GM18502 (cell line): ENCODE results near the gene RASAL2.
A peak's percentile ranks its signal among the peaks of the same experiment; 100 is the strongest.

Experiments used
- ATAC-seq: cut with Tn5 transposase; IDR thresholded peaks from one replicate; pipeline ENCODE4 v1.9.1; 2021; ENCODE audit warnings: mild to moderate bottlenecking; ENCODE audit not compliant: unreplicated experiment, poor library complexity

RASAL2 gene

DNA sequence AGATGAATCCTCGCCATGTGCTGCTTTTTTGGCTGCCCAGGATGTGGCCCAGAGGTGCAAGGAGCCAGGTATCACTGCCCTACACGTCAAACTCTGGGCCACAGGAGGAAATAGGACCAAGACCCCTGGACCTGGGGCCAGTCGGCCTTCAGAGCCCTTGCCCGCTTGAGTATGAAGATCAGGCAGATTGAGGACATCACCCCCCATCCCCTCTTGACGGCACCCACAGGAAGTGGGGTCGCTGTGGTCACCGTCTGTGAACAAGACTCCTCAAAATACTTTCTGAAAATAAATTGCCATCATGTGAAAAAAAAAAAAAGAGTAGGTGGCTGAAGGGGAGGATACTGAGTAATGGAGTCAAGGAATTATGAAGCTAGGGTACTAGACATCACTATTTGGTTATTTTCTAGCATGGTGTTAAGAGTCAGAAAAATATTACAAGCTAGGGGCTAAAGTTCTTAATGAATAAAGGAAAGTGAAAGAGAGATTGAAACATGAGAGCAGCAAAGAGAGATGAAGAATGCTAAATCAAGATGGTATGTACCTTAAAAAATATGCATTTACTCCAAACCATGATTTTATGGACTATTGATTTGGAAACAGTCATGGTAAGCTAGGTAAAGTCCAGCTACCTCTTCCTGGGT is 318.0 kb downstream of the RASAL2 start:
- ATAC-seq = peak; percentile 77

DNA sequence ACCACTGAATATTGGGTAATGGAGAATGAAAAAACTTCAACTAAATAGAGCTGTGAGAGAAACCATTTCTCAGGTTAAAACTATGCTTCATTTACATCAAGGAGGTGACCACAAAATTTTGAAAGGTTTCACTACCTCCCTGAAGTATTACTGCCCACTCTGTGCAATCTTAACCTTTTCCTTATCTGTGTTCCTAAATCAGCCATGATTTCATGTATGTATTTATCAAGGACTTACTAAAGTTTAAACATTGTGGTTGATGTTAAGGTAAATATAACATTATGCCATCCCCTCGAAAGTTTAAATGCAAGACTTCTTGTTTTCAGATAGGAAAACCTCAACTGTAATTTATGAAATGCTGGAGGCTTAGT is 318.5 kb downstream of the RASAL2 start:
- ATAC-seq = peak; percentile 94

DNA sequence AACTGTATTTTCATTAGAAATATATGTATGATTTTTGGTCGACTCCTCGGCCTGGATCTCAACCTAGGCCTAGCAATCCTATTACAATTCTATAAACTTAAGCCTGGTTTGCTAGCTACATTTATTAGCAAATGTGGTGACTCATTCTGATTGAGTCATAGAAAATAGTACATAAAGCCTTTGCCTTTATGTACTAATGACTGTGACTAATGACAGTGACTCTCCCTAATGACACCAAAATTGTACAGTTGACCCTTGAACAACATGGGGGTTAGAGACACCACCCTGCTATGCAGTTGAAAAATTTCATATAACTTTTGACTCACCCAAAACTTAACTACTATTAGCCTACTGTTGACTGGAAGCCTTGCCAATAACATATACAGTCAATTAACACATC is 324.0 kb downstream of the RASAL2 start:
- ATAC-seq = no peak

DNA sequence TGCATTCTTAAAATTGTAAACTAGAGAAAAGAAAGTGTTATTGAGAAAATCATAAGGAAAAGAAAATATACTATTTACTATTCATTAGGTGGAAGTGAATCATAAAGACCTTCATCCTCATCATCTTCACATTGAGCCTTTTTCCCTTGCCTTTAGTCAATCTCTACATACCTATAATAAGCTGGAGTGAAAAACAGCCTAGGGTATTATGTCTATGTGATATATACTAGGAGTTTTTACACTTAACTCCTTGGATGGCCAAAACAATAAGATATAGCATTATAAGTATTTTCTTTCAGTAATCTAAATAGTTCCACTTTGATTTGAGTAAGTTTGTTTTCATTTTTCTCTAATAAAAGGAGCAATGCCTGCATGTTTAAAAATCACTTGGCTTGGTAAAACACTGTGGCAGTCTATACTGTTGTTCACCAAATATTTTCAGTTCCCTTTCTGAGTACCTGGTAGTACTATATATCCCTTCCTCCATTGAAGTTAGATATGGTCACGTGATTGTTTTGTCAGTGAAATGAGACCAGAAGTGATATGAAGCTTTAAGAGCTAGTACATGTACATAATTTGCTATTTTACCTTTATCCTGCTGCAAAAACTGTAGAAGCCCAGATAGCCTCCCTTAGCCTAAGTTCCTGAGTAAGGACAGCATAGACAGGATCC is 324.5 kb downstream of the RASAL2 start:
- peak; percentile 92 for ATAC-seq

DNA sequence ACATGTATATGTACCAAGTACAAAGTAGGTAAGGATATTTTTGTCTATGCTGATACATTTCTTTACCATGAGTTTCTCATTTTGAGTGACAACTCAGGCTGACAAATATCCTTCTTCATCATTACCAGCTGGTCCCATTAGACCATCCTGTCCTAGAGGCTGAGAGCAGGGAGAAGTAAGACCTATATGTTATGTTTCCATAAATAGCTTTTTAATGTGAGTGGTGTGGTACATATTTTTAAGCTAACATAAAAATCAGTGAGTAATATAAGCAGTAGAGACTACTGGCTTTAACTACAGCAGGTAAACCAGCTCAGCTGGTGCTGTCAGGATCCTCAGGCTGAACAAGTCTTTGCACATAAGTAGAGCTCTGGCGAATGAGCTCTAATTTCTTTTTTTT is 340.5 kb downstream of the RASAL2 start:
- no peak for ATAC-seq

DNA sequence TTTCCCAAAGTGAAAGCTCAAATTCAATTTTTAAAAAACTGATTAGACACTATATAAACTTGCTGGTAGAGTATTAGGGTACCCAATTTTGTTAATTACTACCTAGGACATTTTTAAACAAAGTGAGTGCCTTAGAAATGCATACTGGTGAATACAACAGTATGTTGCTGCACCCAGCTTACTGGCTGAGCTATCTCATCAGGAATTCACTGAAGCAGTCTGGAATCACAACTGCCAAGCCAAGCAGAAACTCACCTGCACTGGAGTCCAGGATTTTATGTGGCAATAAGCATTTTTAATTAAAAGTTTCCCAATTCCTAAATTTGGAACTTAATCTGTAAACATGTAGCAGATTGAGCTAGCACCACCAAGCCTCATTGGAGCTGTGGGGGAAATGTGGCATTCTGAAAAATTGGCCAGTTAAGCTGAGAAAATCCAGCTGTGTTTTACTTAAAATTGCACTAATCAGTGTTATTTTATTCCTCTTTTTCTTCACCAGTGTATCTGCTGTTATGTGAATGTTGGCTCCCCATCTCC is 341.1 kb downstream of the RASAL2 start:
- no peak for ATAC-seq

DNA sequence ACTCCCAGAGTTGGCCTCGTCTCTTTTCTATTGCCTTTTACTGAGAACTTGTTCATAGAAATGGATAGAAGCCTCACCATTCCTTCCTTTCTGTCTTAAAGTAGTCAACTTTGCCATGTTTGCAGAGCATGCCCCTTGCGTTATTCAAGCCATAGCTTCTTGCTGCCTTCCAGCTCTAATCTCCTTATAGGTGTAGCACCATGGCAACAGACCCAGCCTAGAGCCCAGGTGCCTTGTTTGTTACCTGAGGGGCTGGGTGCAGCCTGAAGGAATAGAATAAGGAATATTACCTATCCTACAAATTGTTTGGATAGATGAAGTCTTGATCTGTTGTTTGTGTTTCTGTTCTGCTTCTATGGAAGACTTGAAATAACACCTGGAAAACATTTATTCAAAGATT is 343.0 kb downstream of the RASAL2 start:
- ATAC-seq = no peak

DNA sequence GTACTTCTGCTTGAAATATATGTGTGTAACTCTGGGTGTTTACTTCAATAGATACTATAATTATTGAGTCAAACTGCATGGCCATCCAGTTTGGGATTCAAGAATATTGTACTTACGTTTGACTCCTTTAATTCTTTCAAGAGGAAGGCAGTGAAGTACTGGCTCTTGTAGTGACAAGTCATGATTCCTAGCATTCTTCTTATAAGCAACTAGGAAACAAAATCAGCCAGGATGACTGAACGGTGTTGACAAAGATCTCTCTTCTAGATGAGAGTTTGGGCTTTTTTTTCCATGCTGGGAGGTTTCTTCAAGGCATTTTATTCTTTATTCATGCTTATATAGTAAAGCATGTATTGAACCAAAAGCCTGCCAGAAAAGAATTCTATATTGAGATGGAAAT is 344.5 kb downstream of the RASAL2 start:
- ATAC-seq = no peak

DNA sequence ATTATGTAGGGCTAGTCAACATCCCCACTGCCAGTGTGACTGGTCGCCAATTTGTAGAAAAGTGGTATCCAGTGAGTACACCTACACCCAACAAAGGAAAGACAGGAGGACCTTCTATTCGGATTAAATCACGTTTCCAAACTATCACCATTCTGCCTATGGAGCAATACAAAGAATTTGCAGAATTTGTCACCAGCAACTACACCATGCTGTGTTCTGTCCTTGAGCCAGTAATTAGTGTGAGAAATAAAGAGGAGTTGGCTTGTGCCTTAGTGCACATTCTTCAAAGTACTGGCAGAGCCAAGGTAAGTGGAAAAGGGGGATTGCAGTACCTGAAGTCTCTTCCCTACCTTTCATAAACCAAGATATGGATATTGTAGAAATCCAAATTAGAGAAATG is 349.0 kb downstream of the RASAL2 start:
- no peak for ATAC-seq

DNA sequence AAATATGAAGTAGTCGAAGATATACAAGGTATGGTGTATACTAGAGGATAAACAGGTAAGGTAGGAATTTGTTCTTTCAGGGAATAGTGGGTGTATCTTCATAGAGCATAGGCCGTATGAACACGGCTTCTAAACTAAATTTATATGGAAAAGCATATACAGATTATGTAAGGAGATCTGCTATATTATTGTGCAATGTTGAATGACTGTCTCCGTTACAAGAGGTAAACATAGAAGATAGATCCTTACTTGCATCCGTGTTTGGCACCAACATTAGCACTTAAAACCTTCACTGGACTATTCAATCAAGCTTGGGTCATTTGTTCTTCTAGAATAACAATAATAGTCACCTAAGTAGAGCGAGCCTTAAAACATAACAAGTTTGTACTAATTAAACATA is 357.0 kb downstream of the RASAL2 start:
- ATAC-seq = no peak

DNA sequence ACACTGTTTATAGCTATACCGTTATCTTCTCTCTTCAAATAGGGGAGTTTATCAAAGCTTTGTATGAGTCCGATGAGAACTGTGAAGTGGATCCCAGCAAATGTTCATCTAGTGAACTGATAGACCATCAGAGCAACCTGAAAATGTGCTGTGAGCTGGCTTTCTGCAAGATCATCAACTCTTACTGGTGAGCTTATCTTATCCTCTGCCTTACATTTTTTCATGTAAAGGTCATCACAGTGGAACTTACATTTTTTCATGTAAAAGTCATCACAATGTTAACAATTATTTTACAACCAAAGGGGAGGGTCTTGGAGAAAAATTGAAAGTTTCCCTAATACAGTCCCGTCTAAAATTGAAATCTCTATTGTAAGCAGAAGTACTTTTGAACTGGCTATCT is 357.6 kb downstream of the RASAL2 start:
- ATAC-seq = no peak

DNA sequence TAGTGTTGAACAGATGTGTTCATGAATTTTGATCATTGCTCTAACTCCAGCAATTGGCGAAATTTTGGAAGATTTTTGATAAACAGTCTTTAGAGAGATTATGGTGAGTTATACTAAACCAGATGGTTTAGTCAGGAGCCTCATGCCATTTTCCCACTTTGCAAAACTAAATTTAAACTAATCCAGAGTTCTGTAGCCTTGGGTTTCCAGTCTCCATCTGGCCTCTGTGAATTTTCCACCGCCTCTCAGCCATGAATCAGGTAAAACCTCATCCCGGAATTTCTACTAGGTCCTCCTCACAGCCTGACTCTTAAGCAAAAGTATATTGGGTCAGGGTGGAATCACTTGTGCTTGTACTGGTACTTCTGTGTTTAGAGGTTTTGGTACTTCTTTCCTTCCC is 358.1 kb downstream of the RASAL2 start:
- ATAC-seq = no peak

DNA sequence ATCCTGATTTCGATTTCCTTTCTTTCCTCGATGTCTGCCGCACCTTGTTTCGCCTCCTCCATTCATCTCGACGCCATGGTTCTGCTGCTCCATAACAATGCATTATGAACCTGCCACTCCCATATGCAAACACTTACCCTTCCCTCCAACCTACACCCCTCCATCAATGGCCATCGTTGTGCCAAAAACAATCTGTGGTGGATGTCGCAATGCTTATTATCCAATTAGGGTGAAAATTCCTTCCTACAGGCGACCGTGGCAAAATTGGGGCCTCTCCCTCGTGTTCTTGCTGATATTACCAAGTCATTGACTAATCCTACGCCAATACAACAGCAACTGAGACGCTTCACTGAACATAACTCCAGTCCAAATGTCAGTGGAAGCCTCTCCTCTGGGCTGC is 362.6 kb downstream of the RASAL2 start:
- no peak for ATAC-seq

DNA sequence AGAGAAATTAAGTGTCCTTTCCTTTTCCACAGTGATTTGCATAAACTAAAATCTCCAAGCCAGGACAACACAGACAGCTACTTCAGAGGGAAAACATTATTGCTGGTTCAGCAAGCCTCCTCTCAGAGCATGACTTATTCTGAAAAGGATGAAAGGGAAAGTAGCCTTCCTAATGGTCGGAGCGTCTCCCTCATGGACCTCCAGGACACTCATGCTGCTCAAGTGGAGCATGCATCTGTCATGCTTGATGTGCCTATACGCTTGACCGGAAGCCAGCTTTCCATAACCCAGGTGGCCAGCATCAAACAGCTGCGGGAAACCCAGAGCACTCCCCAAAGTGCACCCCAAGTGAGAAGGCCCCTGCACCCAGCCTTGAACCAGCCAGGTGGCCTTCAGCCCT is 363.7 kb downstream of the RASAL2 start:
- no peak for ATAC-seq

DNA sequence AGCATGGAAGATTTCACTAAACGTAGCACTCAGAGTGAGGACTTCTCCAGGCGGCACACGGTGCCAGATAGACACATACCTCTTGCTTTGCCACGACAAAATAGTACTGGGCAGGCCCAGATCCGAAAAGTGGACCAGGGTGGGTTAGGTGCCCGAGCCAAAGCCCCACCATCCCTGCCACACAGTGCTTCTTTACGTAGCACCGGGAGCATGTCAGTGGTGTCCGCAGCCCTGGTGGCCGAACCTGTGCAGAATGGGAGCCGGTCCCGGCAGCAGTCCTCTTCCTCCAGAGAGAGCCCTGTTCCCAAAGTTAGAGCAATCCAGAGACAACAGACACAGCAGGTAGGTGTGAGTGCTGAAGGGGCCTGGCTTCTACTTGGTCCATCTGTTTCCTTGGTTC is 364.3 kb downstream of the RASAL2 start:
- no peak for ATAC-seq

DNA sequence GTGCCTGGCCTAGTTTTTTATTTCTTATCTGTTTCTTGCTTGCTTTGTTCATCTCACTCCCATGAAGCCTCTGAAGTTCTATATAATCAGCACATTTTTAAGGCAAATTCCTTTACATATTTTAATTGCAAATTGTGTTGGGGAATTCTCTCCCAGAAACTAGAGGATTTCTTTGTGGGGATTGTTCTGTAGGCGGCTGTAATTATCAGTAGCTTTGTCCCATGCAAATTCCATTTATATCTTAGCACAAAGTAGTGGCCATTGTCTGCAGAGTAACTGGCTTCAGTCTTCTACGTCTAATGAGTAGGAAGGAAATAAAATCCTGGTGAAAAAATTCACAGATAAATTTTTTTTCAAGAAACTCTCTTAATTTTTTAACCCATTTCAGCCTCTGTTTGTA is 367.2 kb downstream of the RASAL2 start:
- no peak for ATAC-seq

DNA sequence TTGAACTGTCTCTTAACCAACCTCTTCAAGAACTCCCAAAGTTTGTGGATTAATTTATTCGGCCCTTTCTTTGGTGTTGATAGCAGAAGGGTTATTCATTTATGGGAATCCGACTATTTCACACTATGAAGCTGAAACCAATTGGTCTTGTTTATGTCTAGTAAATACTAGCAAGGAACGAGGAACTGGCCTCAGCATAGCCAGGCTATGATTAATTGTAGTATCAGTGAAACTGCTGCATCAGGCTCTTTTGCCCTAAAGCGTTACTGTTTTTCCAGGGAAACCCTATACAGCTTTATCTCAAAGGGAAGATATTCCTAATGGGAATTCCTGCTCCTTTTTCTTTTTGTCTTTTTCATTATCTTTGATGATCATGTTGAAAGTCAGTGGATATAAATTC is 367.8 kb downstream of the RASAL2 start:
- no peak for ATAC-seq

DNA sequence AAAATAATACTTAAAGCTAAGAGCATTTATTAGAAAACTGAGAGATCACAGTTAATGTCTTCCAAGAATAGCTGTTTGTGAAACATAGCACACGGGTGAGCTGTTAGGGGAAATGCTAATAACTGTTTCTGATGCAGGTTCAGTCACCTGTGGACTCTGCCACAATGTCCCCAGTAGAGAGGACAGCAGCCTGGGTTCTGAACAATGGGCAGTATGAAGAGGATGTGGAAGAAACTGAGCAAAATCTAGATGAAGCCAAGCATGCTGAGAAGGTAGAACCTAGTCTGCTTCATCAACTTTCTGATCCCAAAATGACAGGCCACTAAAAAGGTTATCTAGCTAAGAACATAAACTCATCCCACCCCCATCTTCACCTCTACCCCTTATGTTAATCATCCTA is 370.2 kb downstream of the RASAL2 start:
- ATAC-seq = no peak

DNA sequence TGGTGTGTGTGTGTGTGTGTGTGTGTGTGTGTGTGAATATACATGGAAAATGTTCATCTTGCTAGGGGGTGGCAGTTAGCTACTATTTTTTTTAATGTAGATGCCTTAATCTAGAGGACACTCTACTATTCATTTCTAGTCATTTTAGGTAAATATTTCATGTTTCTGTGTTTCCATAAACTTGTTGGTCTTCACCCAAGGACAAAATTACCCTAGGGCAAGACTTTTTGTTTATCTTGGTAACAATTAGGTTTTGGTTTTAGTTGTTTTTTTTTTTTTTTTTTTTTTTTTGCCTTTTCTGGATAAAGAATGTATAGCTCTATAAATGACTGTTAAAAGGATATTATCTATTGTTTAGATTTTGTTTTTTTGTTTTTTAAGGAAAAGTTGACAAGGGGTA is 370.7 kb downstream of the RASAL2 start:
- no peak for ATAC-seq

DNA sequence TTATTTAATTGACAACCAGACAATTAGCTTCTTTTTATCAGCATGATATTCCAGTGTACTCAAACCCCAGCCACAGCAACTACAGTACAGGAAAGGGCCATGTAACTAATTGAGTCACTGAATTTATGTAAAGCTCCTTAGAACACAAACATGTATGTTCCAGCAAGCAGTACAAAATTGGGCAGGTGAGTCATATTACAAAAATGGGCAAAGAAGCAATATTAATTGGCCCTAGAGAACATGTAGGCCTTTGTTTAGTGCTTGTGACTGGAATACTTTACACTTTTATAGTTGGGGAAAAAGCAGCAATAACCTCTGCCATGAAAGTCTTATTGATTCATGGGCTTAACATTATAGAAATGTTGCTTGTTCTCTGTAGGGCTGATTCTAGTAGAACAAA is 371.1 kb downstream of the RASAL2 start:
- ATAC-seq = no peak

DNA sequence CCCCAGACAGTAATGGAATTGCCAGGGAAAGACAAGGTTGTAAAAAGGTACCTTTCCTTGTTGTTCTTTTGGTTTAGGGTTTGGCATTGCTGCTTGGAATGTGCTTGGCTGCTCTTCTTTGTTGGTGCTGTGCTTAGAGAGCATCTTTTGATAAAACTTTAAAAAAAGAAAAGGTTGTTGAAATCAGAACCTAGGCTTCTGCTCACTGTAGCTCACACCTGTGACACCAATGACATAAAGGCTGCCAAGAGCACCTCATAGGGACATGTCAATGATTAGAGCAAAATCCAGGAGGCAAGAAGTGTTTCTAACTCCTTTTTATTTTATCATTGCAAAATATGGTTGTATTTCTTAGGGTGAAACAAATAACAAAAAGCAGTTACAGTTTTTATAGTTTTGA is 373.9 kb downstream of the RASAL2 start:
- ATAC-seq = no peak

DNA sequence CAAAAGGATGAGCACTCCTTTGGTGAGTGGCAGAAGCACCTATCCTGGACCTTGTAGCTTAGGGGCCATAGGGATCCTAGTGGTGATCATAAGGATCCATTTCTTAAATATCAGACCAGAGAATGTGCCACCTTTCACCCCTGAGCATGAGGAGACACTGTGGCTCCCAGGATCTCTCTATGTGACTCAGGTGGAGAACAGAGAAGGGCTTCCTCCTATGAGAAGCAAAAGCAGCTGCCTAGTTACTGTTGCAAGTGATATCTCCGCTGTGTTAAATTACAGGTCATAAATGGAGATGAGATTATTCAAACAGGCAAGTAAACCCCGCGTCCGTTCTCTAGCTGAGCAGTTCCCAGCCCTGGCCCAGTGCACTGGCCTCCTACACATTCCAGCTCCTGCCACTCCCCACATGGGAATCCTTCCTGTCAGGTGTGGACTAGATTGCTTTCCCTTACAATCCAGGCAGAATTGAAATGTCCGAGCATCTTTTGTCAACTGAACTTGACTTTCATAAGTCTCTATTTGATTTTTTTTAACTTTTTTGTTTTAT is 376.6 kb downstream of the RASAL2 start:
- no peak for ATAC-seq
